Mucosa of rectum (tissue), 2 donors: ENCODE measurements around the gene CYP4F12.
A peak's percentile ranks its signal among the peaks of the same experiment; 100 is the strongest.

ENCODE experiments used
- H3K27ac ChIP-seq, 2 donors: one replicate each; pipeline ENCODE4 v1.7.0; 2013; ENCODE audit warnings: inconsistent platforms in 2 of 2, low read depth in 2 of 2, low read length in 2 of 2
- H3K27me3 ChIP-seq, 2 donors: one replicate each; pipeline ENCODE4 v1.7.0; 2013; ENCODE audit warnings: low read length in 2 of 2; ENCODE audit not compliant: control insufficient read depth in 2 of 2, insufficient read depth in 2 of 2
- H3K36me3 ChIP-seq, 2 donors: one replicate each; pipeline ENCODE4 v1.7.0; 2013; ENCODE audit warnings: low read length in 2 of 2; ENCODE audit not compliant: control insufficient read depth in 2 of 2, insufficient read depth in 2 of 2
- H3K4me1 ChIP-seq, 2 donors: one replicate each; pipeline ENCODE4 v1.7.0; 2013; ENCODE audit warnings: low read length in 2 of 2, mild to moderate bottlenecking in 1 of 2; ENCODE audit not compliant: control insufficient read depth in 2 of 2, insufficient read depth in 2 of 2
- H3K4me3 ChIP-seq, 2 donors: one replicate each; pipeline ENCODE4 v1.7.0; 2013; ENCODE audit warnings: low read length in 2 of 2
- H3K9ac ChIP-seq, 2 donors: one replicate each; pipeline ENCODE4 v1.7.0; 2013; ENCODE audit warnings: low read length in 2 of 2, low read depth in 1 of 2, mild to moderate bottlenecking in 1 of 2
- H3K9me3 ChIP-seq, 2 donors: one replicate each; pipeline ENCODE4 v1.7.0; 2013; ENCODE audit warnings: low read length in 2 of 2; ENCODE audit not compliant: control insufficient read depth in 2 of 2
- donor health status: healthy.
- donor health status: Normal muscosa, but diverticular disease.

CYP4F12 gene

GRCh38 chr19:15651791-15652190 is 21.1 kb upstream of the CYP4F12 start:
- Histone ChIP-seq H3K4me1 (no peaks in the 10 kb centered on the region), H3K27ac (no peak overlapping the region), H3K9ac (no peak overlapping the region), H3K27me3 (peaks cover 0 to 2% of the 10 kb centered on the region in 2 donors), H3K36me3 (no peaks in the 10 kb centered on the region), H3K9me3 (no peaks in the 10 kb centered on the region), H3K4me3 (no peak overlapping the region)

- no peaks in the 10 kb centered on the region for H3K36me3 ChIP-seq
These were observed 20.2 kb upstream of the CYP4F12 start for GRCh38 chr19:15652559-15653278.

GRCh38 chr19:15656467-15656866 is 16.4 kb upstream of the CYP4F12 start:
- no peaks in the 10 kb centered on the region for H3K4me1 ChIP-seq
- peaks cover 0 to 2% of the 10 kb centered on the region in 2 donors for H3K27me3 ChIP-seq
- H3K36me3 ChIP-seq, result no peaks in the 10 kb centered on the region

More at GRCh38 chr19:15652559-15653278, 20.2 kb upstream of the CYP4F12 start:
- no peak overlapping the region for H3K9ac ChIP-seq
- no peak overlapping the region for H3K4me3 ChIP-seq
- H3K27ac ChIP-seq, result no peak overlapping the region
- no peaks in the 10 kb centered on the region for H3K4me1 ChIP-seq
- H3K27me3 ChIP-seq, result peaks cover 0 to 2% of the 10 kb centered on the region in 2 donors
- no peaks in the 10 kb centered on the region for H3K9me3 ChIP-seq

GRCh38 chr19:15663247-15663646 is 9.6 kb upstream of the CYP4F12 start:
- Histone ChIP-seq H3K36me3 (no peaks in the 10 kb centered on the region), H3K4me1 (peaks cover 3 to 4% of the 10 kb centered on the region in 2 donors), H3K27ac (no peak overlapping the region), H3K9ac (no peak overlapping the region), H3K9me3 (no peaks in the 10 kb centered on the region), H3K27me3 (no peaks in the 10 kb centered on the region), H3K4me3 (no peak overlapping the region)

More at GRCh38 chr19:15656467-15656866, 16.4 kb upstream of the CYP4F12 start:
- Histone ChIP-seq H3K27ac (no peak overlapping the region), H3K9ac (no peak overlapping the region), H3K9me3 (no peaks in the 10 kb centered on the region), H3K4me3 (no peak overlapping the region)

- Histone ChIP-seq H3K9me3 (no peaks in the 10 kb centered on the region), H3K36me3 (no peaks in the 10 kb centered on the region), H3K27me3 (no peaks in the 10 kb centered on the region), H3K4me3 (no peak overlapping the region), H3K27ac (no peak overlapping the region), H3K9ac (no peak overlapping the region), H3K4me1 (peaks cover 3 to 4% of the 10 kb centered on the region in 2 donors)
These were observed 6.7 kb upstream of the CYP4F12 start for GRCh38 chr19:15666186-15666585.

GRCh38 chr19:15666883-15667282 is 6.0 kb upstream of the CYP4F12 start:
- Histone ChIP-seq H3K36me3 (no peaks in the 10 kb centered on the region), H3K4me1 (peaks cover 5 to 7% of the 10 kb centered on the region in 2 donors), H3K4me3 (no peak overlapping the region), H3K27me3 (no peaks in the 10 kb centered on the region), H3K27ac (peak overlapping the region in 1 of 2 donors; percentile 56), H3K9ac (no peak overlapping the region), H3K9me3 (no peaks in the 10 kb centered on the region)

GRCh38 chr19:15669440-15669839 is 3.4 kb upstream of the CYP4F12 start:
- Histone ChIP-seq H3K4me3 (no peak overlapping the region), H3K27ac (no peak overlapping the region), H3K9me3 (no peaks in the 10 kb centered on the region), H3K36me3 (no peaks in the 10 kb centered on the region), H3K27me3 (no peaks in the 10 kb centered on the region), H3K9ac (no peak overlapping the region), H3K4me1 (peaks cover 16 to 23% of the 10 kb centered on the region in 2 donors)

GRCh38 chr19:15669891-15670290 is 3.0 kb upstream of the CYP4F12 start:
- Histone ChIP-seq H3K4me3 (no peak overlapping the region), H3K36me3 (no peaks in the 10 kb centered on the region), H3K27ac (no peak overlapping the region), H3K27me3 (no peaks in the 10 kb centered on the region), H3K9ac (no peak overlapping the region), H3K4me1 (peaks cover 21 to 27% of the 10 kb centered on the region in 2 donors), H3K9me3 (no peaks in the 10 kb centered on the region)

- Histone ChIP-seq H3K27me3 (no peaks in the 10 kb centered on the region), H3K27ac (peak overlapping the region; percentile 96), H3K36me3 (no peaks in the 10 kb centered on the region), H3K4me1 (peaks cover 21 to 28% of the 10 kb centered on the region in 2 donors), H3K4me3 (no peak overlapping the region), H3K9ac (peak overlapping the region in 1 of 2 donors; percentile 8), H3K9me3 (no peaks in the 10 kb centered on the region)
These were observed 1.6 kb upstream of the CYP4F12 start for GRCh38 chr19:15671237-15671821.

- Histone ChIP-seq H3K4me3 (peak overlapping the region in 1 of 2 donors; percentile 48), H3K9me3 (no peaks in the 10 kb centered on the region), H3K4me1 (peaks cover 20 to 24% of the 10 kb centered on the region in 2 donors), H3K9ac (peak overlapping the region; percentile 61 to 73), H3K36me3 (no peaks in the 10 kb centered on the region), H3K27ac (peak overlapping the region; percentile 96), H3K27me3 (no peaks in the 10 kb centered on the region)
These were observed 852 bp upstream of the CYP4F12 start for GRCh38 chr19:15671891-15672579.
